Measurements from ENCODE around the gene DAB2IP. TPM values are rescaled to one million over a fixed set of nuclear protein-coding genes. Genes with fewer than 3 reads are reported as not detected.

The DAB2IP gene
- total RNA-seq, 6 experiments from 2014 or later, result 15.1 to 21.6 (median 19.0) TPM

GRCh38 chr9:121813519-121814210 lies 162.2 kb downstream of the DAB2IP start:
- intact Hi-C loops (cut with DNase I), result no loop called here
- DNase-seq, result no peak

DNA sequence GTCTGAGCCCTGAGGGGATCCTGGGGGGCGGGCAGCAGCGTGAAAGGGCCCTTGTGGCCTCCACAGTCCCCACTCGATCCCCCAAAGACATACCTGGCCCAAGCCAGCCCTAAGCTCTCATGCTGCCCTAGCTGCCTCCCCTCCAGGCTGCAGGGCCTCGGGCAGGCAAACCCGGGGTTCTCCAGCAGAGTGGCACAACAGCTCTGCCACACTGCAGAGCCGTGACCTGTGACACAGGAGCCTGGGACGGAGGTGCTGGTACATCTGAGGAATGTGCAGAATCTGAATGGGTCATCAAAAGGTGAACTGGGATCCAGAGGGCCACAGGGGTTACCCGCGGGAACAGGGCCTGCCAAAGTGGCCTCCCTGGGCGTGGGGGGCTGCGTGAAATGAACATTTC lies 163.2 kb downstream of the DAB2IP start:
- TF ChIP-seq, protein P1, sequence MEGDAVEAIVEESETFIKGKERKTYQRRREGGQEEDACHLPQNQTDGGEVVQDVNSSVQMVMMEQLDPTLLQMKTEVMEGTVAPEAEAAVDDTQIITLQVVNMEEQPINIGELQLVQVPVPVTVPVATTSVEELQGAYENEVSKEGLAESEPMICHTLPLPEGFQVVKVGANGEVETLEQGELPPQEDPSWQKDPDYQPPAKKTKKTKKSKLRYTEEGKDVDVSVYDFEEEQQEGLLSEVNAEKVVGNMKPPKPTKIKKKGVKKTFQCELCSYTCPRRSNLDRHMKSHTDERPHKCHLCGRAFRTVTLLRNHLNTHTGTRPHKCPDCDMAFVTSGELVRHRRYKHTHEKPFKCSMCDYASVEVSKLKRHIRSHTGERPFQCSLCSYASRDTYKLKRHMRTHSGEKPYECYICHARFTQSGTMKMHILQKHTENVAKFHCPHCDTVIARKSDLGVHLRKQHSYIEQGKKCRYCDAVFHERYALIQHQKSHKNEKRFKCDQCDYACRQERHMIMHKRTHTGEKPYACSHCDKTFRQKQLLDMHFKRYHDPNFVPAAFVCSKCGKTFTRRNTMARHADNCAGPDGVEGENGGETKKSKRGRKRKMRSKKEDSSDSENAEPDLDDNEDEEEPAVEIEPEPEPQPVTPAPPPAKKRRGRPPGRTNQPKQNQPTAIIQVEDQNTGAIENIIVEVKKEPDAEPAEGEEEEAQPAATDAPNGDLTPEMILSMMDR (IDR thresholded peaks at IDR 0.05), result no peak
- TF ChIP-seq POLR2A (IDR thresholded peaks at IDR 0.05), result no peak
- Histone ChIP-seq H3K4me3 (no peak overlapping the region), H3K9me3 (no peaks in the 10 kb centered on the region), H3K4me1 (peaks cover 0 to 32% (median 8%) of the 10 kb centered on the region in 4 donors), H3K27ac (no peak overlapping the region), H3K27me3 (no peaks in the 10 kb centered on the region), H3K36me3 (no peaks in the 10 kb centered on the region)
- 58% methylated on average over 6 of the region's 11 CpGs for WGBS (ENCODE audit: insufficient coverage, low coverage, low lambda C conversion rate, missing lambda C conversion rate)
- no peak for DNase-seq
- peak in 1 of 4 donors; percentile 49 for ATAC-seq
- intact Hi-C loops (cut with DNase I), result no loop called here

More at GRCh38 chr9:121813519-121814210, 162.2 kb downstream of the DAB2IP start:
- Histone ChIP-seq H3K27me3 (no peaks in the 10 kb centered on the region), H3K36me3 (no peaks in the 10 kb centered on the region), H3K27ac (no peak overlapping the region), H3K4me3 (no peak overlapping the region), H3K4me1 (peaks cover 0 to 32% (median 8%) of the 10 kb centered on the region in 4 donors), H3K9me3 (no peaks in the 10 kb centered on the region)
- 90% methylated on average over 8 of the region's 13 CpGs for WGBS (ENCODE audit: insufficient coverage, low coverage, low lambda C conversion rate, missing lambda C conversion rate)
- TF ChIP-seq POLR2A (IDR thresholded peaks at IDR 0.05), result no peak
- TF ChIP-seq, protein P1 (IDR thresholded peaks at IDR 0.05), result no peak
- ATAC-seq, result no peak

DNA sequence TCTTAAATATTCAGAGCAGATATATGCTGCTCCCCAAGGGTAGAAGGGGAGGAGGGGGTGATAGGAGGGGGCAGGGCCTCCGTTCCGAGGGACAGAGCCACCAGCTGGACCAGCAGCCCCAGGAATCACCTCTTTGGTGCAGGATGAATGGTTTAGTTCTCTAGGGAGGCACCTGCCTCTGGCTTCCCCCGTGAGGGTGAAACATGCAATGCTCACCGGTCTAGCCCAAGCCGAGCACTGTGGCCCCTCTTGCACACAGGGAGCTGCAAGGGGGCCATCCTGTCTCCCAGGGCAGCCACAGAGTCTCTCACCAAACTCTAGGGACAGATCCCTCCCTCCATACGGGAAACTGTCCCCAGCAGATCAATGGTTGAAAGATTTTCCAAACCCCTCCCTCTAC lies 163.7 kb downstream of the DAB2IP start:
- Histone ChIP-seq H3K27ac (no peak overlapping the region), H3K9me3 (no peaks in the 10 kb centered on the region), H3K4me3 (no peak overlapping the region), H3K36me3 (no peaks in the 10 kb centered on the region), H3K27me3 (no peaks in the 10 kb centered on the region), H3K4me1 (peaks cover 0 to 28% (median 6%) of the 10 kb centered on the region in 4 donors)
- intact Hi-C loops (cut with DNase I), result no loop called here
- TF ChIP-seq POLR2A (IDR thresholded peaks at IDR 0.05), result no peak
- TF ChIP-seq, protein P1 (IDR thresholded peaks at IDR 0.05), result no peak
- WGBS (ENCODE audit: insufficient coverage, low coverage, low lambda C conversion rate, missing lambda C conversion rate), result 78% methylated on average over 3 of the region's 6 CpGs
- ATAC-seq (no peak), DNase-seq (no peak)

DNA sequence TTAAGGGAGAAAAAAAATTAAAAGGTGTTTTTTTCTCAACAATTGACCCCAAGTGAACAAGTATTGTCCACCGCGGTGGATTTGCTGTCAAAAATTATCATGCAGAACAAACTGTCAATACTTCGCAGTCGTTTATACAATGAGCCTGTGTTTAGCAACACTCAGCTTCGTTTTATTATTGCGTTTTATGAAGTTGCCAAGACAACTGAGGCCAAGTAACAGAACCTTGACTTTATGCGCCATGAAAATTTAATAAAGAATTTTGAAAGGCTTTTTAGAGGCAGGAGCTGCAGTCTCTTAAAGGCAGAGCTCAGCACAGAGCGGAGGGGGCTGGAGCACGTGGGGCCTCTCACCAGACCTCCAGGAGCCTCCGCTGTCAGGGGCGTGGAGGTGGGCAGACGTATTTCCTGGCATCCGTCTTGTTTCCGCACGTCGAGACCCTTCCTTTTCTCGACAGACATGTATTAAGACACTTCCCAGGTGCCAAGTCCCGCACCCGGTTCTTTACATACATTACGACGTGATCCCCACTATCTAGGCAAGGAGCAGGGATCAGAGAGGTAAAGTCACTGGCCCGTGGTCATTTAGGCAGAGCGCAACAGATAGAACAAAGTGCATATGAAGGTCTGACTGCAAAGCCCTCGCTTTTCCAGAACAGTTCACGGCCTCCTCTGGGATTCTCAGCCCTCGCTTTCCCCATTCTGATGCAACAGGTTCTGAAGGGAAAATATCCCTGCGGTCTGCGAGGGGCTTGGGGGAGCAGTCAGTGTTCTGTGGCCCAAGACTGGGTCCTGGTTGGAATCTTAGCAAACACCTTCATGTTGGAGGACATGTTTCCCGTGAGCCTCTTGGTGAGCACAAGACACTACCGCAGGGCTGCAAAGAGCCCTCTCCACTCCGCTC lies 164.4 kb downstream of the DAB2IP start:
- Histone ChIP-seq H3K27ac (no peak overlapping the region), H3K4me3 (no peak overlapping the region), H3K27me3 (no peaks in the 10 kb centered on the region), H3K9me3 (no peaks in the 10 kb centered on the region), H3K36me3 (no peaks in the 10 kb centered on the region), H3K4me1 (peaks cover 0 to 24% (median 4%) of the 10 kb centered on the region in 4 donors)
- no peak for ATAC-seq
- 82% methylated on average over 26 of the region's 31 CpGs for WGBS (ENCODE audit: insufficient coverage, low coverage, low lambda C conversion rate, missing lambda C conversion rate)
- intact Hi-C loops (cut with DNase I), result no loop called here
- TF ChIP-seq, protein P1 (IDR thresholded peaks at IDR 0.05), result no peak
- TF ChIP-seq POLR2A (IDR thresholded peaks at IDR 0.05), result no peak
- no peak for DNase-seq
